Left ventricle myocardium superior (tissue), 1 donor: ENCODE measurements around the gene KIF2A. TPM values are rescaled to one million over a fixed set of nuclear protein-coding genes. Genes with fewer than 3 reads are reported as not detected.

Source experiments
- ATAC-seq: fragments of 200-7000 bp; cut with Tn5 transposase; one replicate; pipeline ENCODE4 v1.9.1; 2020; ENCODE audit warnings: mild to moderate bottlenecking, moderate library complexity
- DNase-seq: peaks from one replicate; pipeline ENCODE4 v3.0.0-alpha.2; 2020
- intact Hi-C: fragments of 100-400 bp; cut with micrococcal nuclease; formaldehyde crosslinking; loops from one replicate; pipeline ENCODE4 v1.11.0; 2022
- total RNA-seq: library from RNA; stranded (reverse); fragmentation: NEBNext Ultra II Directional; extraction: Animal tissue kit (Norgen Biotek cat#: 25700); gene quantifications from one replicate; pipeline ENCODE4 v1.2.1, GENCODE V29; 2021
- donor health status: DM: no; HTN: yes; CAD: no; lungs with severe emphysema.

Gene KIF2A
- total RNA-seq, 1 donor from 2014 or later: 9.3 TPM

GRCh38 chr5:62431735-62432620, 126.0 kb downstream of the KIF2A start:
- no peak for DNase-seq
- intact Hi-C loops: no loop called here
- ATAC-seq: peak; percentile 87

GRCh38 chr5:62432621-62433064, 126.6 kb downstream of the KIF2A start:
- intact Hi-C loops: no loop called here
- ATAC-seq (peak; percentile 62), DNase-seq (no peak)

Other genes with a start within 250 kb of the KIF2A start
- 18.8 TPM for gene DIMT1, start 97.7 kb downstream of the KIF2A start, total RNA-seq
- 38.9 TPM for gene IPO11, start 106.6 kb downstream of the KIF2A start, total RNA-seq